HepG2 (cell line): ENCODE results near the gene ARTN. TPM values are rescaled to one million over a fixed set of nuclear protein-coding genes. Genes with fewer than 3 reads are reported as not detected.

ENCODE experiments used
- GFI1 ChIP-seq: sonication (generic); formaldehyde crosslinking; IDR thresholded peaks from 2 replicates; pipeline ENCODE4 v1.5.0; 2020; ENCODE audit warnings: missing genetic modification reagents, mild to moderate bottlenecking, borderline replicate concordance
- HDAC1 ChIP-seq: sonication (generic); formaldehyde crosslinking; IDR thresholded peaks from 2 replicates; pipeline ENCODE4 v1.5.1; 2020; ENCODE audit warnings: mild to moderate bottlenecking, missing genetic modification reagents
- MAF1 ChIP-seq: sonication (generic); formaldehyde crosslinking; IDR thresholded peaks from 2 replicates; pipeline ENCODE4 v1.5.0; 2020; ENCODE audit warnings: missing genetic modification reagents, borderline replicate concordance
- NBN ChIP-seq: fragments of 450-650 bp; conservative IDR thresholded peaks from 2 replicates; pipeline ENCODE4 v1.6.1; 2017
- PTBP1 ChIP-seq: fragments of 200-400 bp; formaldehyde crosslinking; IDR thresholded peaks from 2 replicates; pipeline ENCODE4 v1.6.1; 2018; ENCODE audit warnings: low read length, low read depth; ENCODE audit not compliant: poor library complexity, severe bottlenecking
- SRY ChIP-seq: sonication (generic); formaldehyde crosslinking; IDR thresholded peaks from 2 replicates; pipeline ENCODE4 v1.8.0; 2022; ENCODE audit warnings: mild to moderate bottlenecking, missing genetic modification reagents
- STAG1 ChIP-seq: sonication (generic); formaldehyde crosslinking; IDR thresholded peaks from 2 replicates; pipeline ENCODE4 v1.4.0; 2020; ENCODE audit warnings: missing genetic modification reagents
- TBP ChIP-seq: sonication (generic); formaldehyde crosslinking; IDR thresholded peaks from 2 replicates; pipeline ENCODE4 v1.5.0; 2020; ENCODE audit warnings: missing genetic modification reagents
- YY1 ChIP-seq: IDR thresholded peaks from 2 replicates; pipeline ENCODE4 v1.6.1; 2011; ENCODE audit warnings: low read length, low read depth, moderate library complexity, mild to moderate bottlenecking; ENCODE audit not compliant: insufficient read depth, insufficient replicate concordance
- ZNF367 ChIP-seq: sonication (generic); formaldehyde crosslinking; IDR thresholded peaks from 2 replicates; pipeline ENCODE4 v1.4.0; 2020; ENCODE audit warnings: missing genetic modification reagents, borderline replicate concordance
- ZNF607 ChIP-seq: sonication (generic); formaldehyde crosslinking; IDR thresholded peaks from 2 replicates; pipeline ENCODE4 v1.5.1; 2020; ENCODE audit warnings: missing genetic modification reagents, mild to moderate bottlenecking, borderline replicate concordance
- ZNF678 ChIP-seq: sonication (generic); formaldehyde crosslinking; IDR thresholded peaks from 2 replicates; pipeline ENCODE4 v1.4.0; 2020; ENCODE audit warnings: mild to moderate bottlenecking, missing genetic modification reagents
- polyA plus RNA-seq, 8 experiments: library from polyadenylated mRNA; depleted of rRNA in 3 of 8; stranded (reverse) in 7 of 8; unstranded in 1 of 8; fragments of >200 nt; fragmentation: Illumina TruSeq in 4 of 8; extraction: Trizol in 4 of 8; gene quantifications; 2 replicates each; pipeline versions ENCODE4 v1.2.1 to v1.2.3, GENCODE V29; 2011 to 2016; ENCODE audit warnings: low read depth in 4 of 8, missing spikeins in 1 of 8, mixed read lengths in 1 of 8; ENCODE audit not compliant: insufficient read depth in 1 of 8
- total RNA-seq, 5 experiments: library from RNA; depleted of rRNA; stranded (reverse); fragments of >200 nt; fragmentation: Illumina TruSeq; extraction: Trizol; gene quantifications; 2 replicates each; pipeline ENCODE4 v1.2.3, GENCODE V29; 2016; ENCODE audit warnings: low read depth in 1 of 5
- TF ChIP-seq, protein P1 (sequence below): sonication (generic); formaldehyde crosslinking; IDR thresholded peaks from 2 replicates; pipeline ENCODE4 v1.4.0; 2020; ENCODE audit warnings: missing genetic modification reagents
- TF ChIP-seq, protein P2 (sequence below): IDR thresholded peaks from 2 replicates; pipeline ENCODE4 v1.6.1; 2016; ENCODE audit warnings: mild to moderate bottlenecking, missing biosample characterization, missing genetic modification reagents
- TF ChIP-seq, protein P3 (sequence below): IDR thresholded peaks from 2 replicates; pipeline ENCODE4 v1.6.1; 2012; ENCODE audit warnings: inconsistent platforms

The ARTN gene
- total and polyA plus RNA-seq, 2 of the 13 experiments (the other 11 are each of a cell fraction or from before 2014, with no cell fraction given) = 0.11 to 0.62 TPM

DNA sequence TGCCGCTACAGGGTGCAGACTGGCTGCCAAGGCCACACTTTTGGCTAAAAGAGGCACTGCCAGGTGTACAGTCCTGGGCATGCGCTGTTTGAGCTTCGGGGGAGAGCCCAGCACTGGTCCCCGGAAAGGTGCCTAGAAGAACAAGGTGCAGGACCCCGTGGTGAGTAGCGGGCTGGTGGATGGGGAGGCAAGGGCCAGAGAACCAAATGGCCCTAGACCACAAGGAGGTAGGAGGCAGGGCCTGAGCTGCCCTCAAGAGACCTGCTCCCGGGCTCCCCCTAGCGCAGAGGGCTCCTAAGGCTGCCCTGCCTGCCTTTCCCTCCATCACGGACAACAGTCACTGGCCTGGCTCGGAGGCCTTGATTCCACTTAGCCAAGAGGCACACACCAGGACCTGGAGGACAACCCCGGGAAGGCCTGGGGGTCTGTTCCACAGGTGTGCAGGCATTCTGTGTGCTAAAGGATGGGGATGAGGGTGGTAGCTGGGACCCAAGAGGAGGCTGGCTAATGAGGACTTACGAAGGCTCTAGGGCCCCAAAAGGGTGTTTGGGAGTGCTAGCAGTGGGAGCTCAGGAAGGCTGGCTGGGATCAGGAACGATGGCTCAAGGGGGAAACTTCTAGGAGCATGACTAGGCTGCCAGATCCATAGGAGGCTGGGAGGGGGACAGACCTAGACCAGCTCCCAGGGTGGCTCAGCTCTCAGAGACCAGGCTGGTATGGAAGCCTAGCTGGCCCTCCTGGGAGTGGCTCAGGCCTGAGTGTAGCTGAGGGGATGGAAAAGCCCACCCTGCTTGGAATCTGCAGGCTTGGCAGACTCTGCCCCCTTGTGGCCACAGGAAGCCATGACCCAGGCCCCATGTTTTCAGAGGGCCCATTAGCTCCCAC is 742 bp downstream of the ARTN start (continued):
- TF ChIP-seq ZNF678 (CRISPR knock-in tag) (no peak), HDAC1 (CRISPR knock-in tag) (peak; percentile 29; the same call in 1 of the 2 replicates), MAF1 (0 out of 2 replicates have a peak, but pooled peaks have one; percentile 9), TBP (0 out of 2 replicates have a peak, but pooled peaks have one; percentile 55), GFI1 (CRISPR knock-in tag) (no peak), PTBP1 (peak; percentile 14), ZNF607 (CRISPR knock-in tag) (0 out of 2 replicates have a peak, but pooled peaks have one; percentile 16), YY1 (peak; percentile 20), NBN (no peak), ZNF367 (no peak), SRY (CRISPR knock-in tag) (0 out of 2 replicates have a peak, but pooled peaks have one; percentile 6), STAG1 (CRISPR knock-in tag) (peak; percentile 70)
- TF ChIP-seq, protein P1, sequence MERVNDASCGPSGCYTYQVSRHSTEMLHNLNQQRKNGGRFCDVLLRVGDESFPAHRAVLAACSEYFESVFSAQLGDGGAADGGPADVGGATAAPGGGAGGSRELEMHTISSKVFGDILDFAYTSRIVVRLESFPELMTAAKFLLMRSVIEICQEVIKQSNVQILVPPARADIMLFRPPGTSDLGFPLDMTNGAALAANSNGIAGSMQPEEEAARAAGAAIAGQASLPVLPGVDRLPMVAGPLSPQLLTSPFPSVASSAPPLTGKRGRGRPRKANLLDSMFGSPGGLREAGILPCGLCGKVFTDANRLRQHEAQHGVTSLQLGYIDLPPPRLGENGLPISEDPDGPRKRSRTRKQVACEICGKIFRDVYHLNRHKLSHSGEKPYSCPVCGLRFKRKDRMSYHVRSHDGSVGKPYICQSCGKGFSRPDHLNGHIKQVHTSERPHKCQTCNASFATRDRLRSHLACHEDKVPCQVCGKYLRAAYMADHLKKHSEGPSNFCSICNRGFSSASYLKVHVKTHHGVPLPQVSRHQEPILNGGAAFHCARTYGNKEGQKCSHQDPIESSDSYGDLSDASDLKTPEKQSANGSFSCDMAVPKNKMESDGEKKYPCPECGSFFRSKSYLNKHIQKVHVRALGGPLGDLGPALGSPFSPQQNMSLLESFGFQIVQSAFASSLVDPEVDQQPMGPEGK (CRISPR knock-in tag) = peak; percentile 2; the same call in 1 of the 2 replicates
- TF ChIP-seq, protein P2, sequence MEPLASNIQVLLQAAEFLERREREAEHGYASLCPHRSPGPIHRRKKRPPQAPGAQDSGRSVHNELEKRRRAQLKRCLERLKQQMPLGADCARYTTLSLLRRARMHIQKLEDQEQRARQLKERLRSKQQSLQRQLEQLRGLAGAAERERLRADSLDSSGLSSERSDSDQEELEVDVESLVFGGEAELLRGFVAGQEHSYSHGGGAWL (CRISPR knock-in tag) = 0 out of 2 replicates have a peak, but pooled peaks have one; percentile 29
- TF ChIP-seq, protein P3, sequence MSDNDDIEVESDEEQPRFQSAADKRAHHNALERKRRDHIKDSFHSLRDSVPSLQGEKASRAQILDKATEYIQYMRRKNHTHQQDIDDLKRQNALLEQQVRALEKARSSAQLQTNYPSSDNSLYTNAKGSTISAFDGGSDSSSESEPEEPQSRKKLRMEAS = 0 out of 2 replicates have a peak, but pooled peaks have one; percentile 15
